ENCODE measurements around the gene TRMT44. TPM values are rescaled to one million over a fixed set of nuclear protein-coding genes. Genes with fewer than 3 reads are reported as not detected.

TRMT44 gene
- total RNA-seq, 1 donor from 2014 or later, result 26.3 TPM

GRCh38 chr4:8465615-8466611 is 25.3 kb downstream of the TRMT44 start:
- intact Hi-C loops (cut with micrococcal nuclease), result loop anchor here (10.0 kb wide), 1 partner anchor 449 kb away; no protein-coding TSS in a partner anchor

DNA sequence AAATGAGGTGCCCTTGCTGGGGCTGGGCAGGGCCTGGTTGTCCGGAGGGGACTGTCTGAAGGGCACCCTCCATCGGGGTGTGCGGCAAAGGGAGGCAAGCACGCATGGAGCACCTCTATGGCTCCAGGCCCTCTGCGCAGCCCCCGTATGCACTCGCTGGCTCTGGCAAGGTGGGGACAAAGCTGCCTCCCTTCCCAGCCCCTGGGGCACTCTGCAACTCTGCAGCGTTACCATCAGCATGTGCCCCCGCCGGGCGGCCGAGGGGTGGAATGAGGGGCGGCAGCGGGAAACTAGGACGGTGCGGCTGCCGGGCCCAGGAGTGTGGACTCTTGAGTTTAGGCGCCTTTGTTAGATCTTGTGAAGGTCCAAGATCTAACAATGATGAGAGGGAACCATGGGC is 26.4 kb downstream of the TRMT44 start:
- intact Hi-C loops (cut with micrococcal nuclease), result loop anchor here (10.0 kb wide), 1 partner anchor 448 kb away; no protein-coding TSS in a partner anchor

DNA sequence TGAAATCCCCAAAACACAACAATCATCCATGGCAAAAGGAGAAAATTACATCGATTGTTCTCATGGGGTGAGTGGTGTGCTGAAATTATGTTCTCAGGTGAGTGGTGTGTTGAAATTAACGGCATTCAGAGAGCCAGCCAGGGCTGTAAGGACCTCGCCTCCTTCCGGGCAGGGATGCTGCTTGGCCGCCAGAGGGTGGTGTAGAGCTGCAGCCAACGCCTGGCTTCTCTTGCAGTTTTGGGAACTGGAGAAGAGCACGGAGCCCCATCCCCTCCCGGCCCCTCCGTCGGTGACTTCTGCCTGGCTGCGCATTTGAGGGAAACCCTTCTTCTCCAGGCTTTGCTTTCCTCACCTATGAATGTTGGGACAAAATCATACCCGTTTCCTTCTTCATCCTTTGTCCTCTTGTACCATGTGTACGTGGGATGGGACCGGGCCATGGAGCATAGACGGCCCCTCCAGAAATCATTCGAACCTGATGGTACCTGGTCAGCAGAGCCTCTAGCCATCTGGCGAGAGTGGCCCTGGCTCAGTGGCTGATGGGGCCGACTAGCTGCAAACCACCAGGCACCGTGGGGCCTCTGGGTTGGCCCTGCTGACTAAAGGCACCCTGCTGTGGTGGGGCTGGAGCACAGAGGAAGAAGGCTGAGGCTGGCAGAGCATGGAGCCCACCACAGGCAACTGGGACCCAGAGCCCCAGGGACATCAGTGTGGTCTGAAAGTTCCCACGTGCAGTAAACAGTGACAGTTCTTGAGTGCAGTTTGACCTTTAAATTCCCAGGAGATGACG is 28.4 kb downstream of the TRMT44 start:
- intact Hi-C loops (cut with micrococcal nuclease), result loop anchor here (1.0 to 10.0 kb wide), 3 partner anchors 78 to 446 kb away; no protein-coding TSS in a partner anchor

GRCh38 chr4:8469550-8469949 is 29.0 kb downstream of the TRMT44 start:
- intact Hi-C loops (cut with micrococcal nuclease), result loop anchor here (10.0 kb wide), 1 partner anchor 445 kb away; no protein-coding TSS in a partner anchor

DNA sequence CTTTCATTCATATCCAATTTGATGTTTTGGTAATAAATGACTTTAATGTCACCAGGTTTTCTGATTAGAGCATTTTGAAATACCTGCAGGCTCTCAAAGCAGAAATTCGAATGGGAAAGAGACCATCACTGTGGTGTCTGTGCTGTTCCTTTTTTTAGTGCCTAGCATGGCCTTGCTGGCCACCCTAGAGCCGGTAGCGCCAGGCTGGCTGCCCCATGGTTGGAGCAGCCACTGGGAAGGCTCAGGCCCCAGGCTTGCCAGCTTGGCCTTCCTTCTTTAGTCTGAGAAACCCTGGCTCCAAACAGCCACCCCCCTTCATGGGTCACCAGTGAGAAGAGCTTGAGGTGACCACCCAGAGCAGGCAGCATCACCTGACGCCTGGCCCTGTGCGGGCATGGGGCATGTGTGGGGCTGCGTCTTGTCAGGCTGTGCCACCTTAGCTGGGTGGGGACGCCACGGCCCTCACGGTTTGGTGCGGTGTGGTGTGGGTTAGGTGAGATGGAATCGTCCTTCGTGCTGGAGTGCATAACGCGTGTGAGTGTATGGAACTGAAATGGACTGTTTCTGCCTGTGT is 30.0 kb downstream of the TRMT44 start:
- intact Hi-C loops (cut with micrococcal nuclease), result no loop called here

DNA sequence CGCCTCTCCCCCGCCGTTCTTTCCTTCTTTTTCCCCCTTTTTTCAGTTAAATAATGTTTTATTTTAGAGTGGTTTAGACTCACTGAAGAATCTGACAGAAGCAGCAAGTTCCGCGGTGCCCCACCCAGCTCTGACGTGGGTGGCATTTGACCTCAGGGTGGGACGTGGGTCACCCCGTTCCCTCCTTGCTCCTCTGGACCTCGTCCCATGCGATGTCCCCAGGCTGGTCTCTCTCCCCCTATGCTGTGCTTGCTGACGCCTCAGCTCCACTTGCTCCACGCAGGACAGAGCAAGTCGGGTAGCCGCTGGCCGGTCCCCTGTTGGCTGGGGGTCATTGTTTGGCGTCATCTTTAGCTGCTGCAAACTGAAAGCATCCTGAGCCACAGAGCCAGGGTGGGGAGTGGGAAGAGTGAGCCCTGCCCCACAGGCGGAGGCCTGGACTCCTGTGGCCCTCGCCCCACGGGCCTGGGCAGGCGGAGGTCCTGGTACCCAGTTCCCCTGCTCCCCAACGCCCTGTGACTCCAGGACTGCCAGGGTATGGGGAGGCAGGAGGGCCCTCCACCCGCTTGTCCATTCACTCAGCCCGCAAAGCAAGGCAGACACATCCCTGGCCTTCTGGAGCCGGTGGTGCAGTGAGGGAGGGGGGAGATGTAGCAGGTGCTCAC is 30.8 kb downstream of the TRMT44 start:
- intact Hi-C loops (cut with micrococcal nuclease), result no loop called here

GRCh38 chr4:8472158-8472688 is 31.6 kb downstream of the TRMT44 start:
- intact Hi-C loops (cut with micrococcal nuclease), result no loop called here

GRCh38 chr4:8472689-8473197 is 32.2 kb downstream of the TRMT44 start:
- intact Hi-C loops (cut with micrococcal nuclease), result no loop called here

DNA sequence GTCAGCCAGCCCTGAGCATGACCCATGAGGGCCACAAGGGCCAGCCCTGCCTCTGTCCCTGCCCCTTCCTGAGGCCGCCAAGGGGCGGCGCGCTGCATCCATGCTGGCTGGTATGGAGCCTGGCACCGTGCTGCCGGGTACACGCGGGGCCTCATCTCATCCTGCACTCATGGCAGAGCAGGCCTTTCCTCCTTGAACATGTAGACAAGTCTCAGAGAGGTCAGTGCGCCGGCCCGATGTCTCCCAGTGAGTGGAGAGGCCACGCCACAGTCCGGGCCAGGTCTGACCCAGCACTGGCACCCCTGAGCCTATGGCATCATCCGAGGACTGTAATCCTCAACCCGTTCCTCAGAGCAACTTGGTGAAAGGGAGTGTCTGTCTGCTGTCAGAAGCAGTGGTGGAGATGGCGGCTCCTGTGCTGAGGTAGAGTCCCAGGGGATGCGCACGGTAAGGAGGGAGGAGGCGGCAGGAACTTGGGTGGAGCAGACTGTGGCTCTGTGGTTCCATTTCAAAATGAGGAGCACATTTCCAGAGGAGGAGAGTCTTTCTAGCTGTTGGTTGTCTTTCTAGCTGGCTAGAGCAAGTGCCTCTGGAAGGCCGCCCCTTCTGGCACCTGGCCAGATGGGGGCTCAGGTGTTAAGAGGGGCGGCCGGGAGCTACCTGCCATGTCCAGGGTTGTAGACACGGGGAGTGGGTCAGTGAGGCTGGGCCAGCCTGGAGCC is 32.8 kb downstream of the TRMT44 start:
- intact Hi-C loops (cut with micrococcal nuclease), result no loop called here

DNA sequence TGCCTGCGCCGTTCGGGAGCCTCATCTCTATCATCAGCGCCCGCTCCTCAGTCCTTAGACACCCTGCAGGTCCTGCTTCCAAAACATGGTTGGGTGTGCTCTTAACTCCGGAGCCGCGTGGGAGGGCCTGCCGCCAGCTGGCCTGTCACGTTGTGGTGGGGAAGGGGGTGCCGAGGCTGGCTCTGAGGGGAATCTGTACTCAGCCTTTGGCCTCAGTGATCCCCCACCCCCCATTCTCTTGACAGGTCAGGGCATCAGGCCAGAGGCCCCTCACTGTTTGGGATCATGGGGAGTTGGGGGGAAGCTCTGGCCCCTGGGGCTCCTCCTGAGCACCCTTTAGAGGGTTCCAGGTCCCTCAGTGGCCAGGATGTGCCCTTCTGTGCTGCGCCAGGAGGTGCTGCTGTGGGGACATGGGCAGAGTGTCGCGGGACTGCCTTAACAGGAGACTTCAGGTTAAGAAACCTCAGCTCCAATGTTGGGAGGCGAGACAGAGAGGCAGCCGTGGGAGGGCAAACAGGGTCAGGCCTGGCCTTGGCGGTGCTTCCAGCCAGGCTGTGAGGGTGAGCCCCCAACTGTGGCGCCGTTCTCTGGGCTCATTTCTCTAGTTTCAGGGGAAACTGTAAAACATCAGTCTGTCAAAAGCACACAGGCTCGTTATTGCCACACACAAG is 33.5 kb downstream of the TRMT44 start:
- intact Hi-C loops (cut with micrococcal nuclease), result no loop called here

DNA sequence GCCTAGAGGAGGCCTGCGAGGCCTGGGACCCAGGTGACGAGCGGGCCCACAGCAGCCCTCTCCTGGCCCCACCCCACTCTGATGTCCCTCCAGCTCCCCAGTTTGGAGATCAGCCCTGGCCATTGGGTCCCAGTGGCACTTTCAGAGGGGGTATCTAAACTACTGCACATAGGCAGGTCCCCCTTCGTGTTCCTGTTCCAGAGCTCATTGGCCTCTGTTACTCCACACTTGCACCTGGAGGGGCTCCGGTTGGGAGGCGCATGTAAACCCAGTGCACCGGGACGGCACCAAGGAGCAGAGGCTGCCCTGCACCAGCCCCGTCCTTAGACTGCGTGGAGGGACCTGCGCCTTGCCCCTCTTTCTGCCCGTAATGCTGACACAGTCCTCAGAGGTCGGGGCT is 34.3 kb downstream of the TRMT44 start:
- intact Hi-C loops (cut with micrococcal nuclease), result no loop called here

DNA sequence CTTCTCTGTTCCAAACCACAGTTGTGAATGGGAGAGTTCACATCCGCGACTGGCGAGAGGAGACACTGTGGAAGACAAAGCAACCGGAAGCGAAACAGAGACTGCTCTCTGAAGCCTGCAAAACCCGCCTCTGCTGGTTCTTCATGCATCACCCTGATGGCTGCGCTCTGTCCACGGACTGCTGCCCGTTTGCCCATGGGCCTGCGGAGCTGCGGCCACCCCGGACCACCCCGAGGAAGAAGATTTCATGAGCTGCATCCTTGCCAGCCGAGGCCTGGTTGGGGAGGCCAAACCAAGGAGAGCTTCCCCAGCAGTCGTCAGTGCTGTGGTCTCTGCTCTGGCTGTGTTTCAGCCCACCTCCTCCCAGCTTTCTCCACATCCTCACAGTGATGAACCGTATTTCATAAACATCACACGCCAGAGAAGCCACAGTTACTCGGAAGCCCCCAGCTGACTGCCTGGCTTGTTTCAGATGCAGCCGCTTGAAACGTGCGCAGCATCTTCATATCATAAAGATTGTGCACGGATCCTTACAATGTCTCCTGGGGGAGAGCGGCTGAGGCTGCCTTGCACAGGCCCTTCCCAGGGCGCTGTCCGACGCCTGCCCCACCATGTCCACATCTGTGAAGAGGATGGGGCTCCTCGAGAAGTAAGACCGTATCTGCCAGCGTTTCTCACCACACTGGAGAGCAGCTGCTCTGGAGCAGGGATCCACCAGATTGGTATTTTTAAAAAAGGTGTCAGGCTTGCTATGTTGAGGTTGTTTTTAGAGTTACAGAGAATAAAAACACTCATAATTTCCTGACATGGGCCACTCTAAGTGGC is 35.4 kb downstream of the TRMT44 start:
- intact Hi-C loops (cut with micrococcal nuclease), result no loop called here

DNA sequence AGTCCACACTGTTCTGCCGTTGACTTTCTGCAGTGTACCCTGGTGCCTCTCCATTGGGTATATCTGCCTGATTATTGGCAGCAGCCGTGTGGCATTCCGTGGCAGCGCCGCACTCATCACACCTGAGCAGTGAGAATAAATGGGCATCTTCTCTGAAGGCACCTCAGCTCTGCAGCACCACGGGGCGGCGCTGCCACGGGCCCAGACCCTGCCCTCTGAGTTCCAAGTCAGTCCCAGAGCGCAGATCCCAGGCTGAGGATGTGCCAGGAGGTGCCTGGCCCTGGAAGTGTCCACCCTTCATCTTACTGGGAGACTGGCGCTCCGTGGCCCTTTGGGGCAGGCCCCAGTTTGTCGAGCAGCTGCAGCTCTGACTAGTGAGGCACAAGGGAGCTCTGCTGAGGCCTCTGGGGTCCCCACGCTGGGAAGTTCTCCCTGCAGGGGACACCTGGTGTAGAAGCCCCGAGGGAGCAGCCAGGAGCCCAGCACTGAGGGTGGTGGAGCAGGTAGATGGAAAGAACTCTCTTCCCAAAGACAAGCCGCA is 36.6 kb downstream of the TRMT44 start:
- intact Hi-C loops (cut with micrococcal nuclease), result no loop called here

- intact Hi-C loops (cut with micrococcal nuclease), result no loop called here
These were observed 37.1 kb downstream of the TRMT44 start for GRCh38 chr4:8477676-8478075.

GRCh38 chr4:8478371-8478770 is 37.8 kb downstream of the TRMT44 start:
- intact Hi-C loops (cut with micrococcal nuclease), result no loop called here

- intact Hi-C loops (cut with micrococcal nuclease), result no loop called here
These were observed 38.5 kb downstream of the TRMT44 start for GRCh38 chr4:8478801-8479744.

- intact Hi-C loops (cut with micrococcal nuclease), result no loop called here
These were observed 39.6 kb downstream of the TRMT44 start for GRCh38 chr4:8480221-8480620.
